GM19328 (cell line): Measurements from ENCODE around the gene SHISAL1.

Source experiments
- ATAC-seq: cut with Tn5 transposase; IDR thresholded peaks from one replicate; pipeline ENCODE4 v1.9.1; 2021; ENCODE audit warnings: mild to moderate bottlenecking, moderate library complexity; ENCODE audit not compliant: unreplicated experiment

SHISAL1 gene

DNA sequence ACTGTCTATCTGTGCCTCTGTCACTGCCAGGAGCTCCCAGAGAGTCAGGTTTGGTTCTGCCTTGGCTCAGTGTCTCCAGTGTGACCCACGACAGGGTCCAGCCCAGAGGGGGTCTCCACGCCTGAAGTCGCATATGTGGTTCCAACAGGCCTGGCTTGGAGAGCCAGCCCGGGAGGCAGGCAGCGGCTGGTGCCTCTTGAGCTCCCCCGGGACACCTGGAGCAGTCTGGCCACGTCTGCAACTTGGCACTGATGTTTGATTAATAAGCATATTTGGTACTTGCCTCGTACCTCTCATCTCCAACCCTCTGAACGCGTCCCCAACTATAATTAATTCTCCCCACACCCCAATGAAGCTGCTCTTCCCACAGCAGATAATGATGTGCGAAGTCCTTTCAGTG, 31.7 kb upstream of the SHISAL1 start:
- no peak for ATAC-seq

DNA sequence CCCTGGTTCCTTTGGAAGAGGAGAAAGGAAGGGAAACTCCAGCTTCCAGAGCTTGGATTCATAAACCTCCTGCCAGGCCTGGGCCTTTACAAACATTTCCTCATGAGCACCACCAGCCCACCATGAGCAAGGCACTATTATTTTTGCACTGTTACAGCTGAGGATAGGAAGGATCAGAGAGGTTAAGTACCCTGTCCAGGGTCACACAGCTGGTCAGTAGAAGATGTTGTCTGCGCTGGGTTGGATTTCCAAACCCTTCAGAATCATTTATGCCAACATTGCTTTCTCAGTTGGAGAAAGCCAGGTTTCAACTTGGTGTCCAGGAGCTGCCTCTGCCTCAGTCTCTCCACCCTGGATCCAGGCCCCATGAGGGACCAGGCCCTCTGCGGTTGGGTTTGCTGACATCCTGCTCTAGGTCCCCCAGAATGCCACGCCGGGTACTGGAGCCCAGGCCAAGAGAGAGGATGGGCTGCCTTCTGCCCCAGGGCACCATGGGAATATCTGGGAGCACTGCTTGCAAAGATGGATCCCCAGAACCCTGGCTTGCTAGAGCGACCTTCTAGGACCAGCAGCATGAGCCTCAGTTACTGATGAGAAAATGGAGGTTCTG, 29.7 kb upstream of the SHISAL1 start:
- no peak for ATAC-seq

- no peak for ATAC-seq
Observed at GRCh38 chr22:44341431-44342346, 28.9 kb upstream of the SHISAL1 start.

DNA sequence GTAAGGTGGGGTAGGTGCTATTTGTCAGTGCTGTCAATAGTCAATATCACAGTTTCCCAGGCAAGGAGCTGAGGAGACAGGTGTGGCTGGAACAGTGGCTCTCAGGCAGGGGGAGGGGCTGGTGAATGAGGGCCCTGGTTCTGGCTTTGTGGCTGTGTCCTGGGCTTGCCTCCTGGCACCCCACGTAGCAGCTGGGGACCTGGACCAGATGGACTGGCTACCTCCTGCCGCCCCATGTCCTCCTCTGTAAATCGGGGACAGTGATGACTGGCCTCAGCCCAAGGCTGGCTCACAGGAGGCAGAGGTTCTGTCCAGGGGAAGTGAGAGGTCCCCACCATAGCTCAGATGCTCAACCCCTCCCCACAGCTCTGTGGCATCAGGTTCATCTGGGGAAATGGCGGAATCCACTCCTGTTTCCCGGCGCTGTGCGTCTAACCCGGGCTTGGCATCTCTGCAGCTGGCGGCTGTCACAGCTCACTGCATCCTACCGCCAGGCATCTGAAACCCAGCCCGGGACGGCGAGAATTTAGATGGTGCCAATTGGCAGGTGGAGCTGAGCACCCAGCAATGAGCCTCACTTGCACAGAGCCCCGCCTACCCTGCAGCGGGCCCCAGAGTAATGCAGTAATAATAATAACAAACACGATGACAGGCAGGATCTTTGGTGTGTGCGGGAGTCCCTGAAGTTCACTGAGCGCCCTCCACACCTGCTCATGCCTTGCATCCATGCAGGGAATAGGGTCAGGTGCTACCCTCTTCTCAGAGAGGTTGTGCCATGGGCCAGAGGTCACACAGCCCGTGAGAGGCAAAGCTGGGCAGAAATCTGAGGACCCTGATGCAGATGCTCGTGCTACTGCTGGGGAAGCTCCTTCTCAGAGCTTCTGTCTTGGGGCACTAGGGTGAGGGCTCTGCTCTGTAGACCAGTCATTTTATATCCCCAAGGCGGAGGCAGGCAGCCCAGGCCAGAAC, 27.8 kb upstream of the SHISAL1 start:
- ATAC-seq: no peak

DNA sequence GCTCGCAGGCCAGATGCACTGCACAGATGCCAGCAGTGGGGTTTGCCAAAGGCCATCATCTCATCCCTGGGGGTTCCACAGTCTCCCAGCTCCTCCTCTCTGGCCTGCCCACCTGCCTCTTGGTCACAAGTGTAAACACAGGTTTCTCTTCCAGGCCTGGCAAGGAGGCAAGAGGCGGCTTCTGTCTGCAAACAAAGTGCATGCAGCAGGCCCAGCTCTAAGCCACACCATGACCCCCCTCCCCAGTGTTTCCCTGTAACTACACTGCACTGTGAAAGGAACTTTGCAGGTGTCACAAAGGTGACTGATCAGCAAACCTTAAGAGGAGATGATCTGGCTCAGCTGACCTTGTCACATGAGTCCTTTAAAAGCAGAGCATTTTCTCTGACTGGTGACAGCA, 26.2 kb upstream of the SHISAL1 start:
- ATAC-seq: no peak

GRCh38 chr22:44338177-44338810, 25.5 kb upstream of the SHISAL1 start:
- no peak for ATAC-seq

DNA sequence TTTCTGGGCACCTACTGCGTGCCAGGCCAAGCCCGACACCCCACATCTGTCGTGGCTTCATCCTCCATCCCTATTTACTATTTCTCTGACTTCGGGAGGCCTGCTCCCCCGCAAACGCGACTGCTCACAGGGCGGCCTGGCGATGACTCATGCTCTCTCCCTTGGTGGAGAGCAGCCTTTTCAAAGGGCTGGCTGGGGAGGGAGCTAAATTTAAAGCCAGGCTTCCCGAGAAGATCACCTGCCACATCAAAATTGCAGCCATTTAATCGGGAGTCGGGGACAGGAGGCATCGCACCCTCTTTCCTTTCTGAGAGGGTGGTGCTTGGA, 24.9 kb upstream of the SHISAL1 start:
- ATAC-seq: no peak

DNA sequence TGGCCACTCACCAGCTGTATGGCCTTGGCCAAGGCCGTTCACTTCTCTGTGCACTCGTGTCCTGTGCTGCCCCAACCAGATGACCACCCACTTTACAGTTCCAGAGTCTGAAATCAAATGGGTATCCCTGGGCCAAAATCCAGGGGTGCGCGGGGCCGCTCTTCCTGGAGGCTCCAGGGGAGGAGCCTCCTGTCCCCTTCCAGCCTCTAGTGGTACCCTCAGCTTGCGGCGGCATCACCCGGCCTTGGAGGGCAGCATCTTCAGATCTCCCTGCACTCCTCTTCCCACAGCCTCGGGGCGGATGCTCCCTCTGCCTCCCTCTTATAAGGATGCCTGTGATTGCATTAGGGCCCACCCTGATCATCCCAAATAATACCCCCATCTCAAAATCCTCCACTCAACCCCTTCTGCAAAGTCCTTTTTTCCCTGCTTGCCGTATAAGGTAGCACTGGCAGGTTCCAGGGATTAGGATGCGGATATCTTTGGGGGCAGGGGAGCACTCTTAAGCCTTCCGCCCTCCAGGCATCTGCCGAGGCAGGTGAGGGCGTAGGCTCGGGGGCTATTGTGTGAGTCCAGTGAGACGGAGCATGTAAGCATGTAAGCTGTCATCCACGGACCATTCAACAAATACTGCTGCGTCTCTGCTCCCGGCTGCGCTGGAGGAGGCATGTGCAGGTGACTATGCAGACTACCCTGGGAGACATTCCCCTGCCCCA, 24.4 kb upstream of the SHISAL1 start:
- ATAC-seq: no peak

- no peak for ATAC-seq
Observed at GRCh38 chr22:44335903-44336803, 23.4 kb upstream of the SHISAL1 start.

DNA sequence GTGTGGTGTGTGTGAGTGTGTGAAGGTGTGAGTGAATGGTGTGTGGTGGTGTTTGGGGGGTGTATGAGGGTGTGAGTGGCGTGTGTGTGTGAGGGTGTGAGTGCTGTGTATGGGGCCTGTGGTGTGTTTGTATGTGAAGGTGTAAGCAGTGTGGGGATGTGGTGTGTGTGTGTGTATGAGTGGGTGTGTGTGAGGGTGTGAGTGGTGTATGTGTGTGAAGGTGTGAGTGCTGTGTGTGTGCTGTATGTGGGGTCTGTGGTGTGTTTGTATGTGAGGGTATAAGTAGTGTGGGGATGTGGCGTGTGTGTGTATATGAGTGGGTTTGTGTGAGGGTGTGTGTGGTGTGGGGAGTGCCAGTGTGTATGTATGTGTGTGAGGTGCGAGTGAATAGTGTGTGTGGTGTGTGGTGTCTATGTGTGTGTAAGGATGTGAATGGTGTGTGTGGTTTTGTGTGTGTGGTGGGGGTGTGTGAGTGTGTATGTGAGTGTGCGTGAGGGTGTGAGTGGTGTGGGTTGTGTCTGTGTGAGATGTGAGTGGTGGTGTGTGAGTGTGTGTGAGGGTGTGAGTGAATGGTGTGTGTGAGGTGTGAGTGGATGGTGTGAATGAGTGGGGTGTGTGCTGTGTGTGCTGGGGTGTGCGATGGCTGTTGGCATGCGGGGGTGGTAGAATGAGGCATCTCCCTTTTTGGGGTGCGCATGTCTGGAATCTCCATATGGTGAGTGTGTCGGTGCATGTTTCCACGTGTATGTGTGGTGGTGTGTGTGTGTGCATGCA, 22.5 kb upstream of the SHISAL1 start:
- ATAC-seq: no peak

- no peak for ATAC-seq
Observed at GRCh38 chr22:44333847-44334635, 21.3 kb upstream of the SHISAL1 start.

- ATAC-seq: no peak
Observed at GRCh38 chr22:44332946-44333345, 20.2 kb upstream of the SHISAL1 start.

GRCh38 chr22:44331881-44332714, 19.3 kb upstream of the SHISAL1 start:
- ATAC-seq: no peak

DNA sequence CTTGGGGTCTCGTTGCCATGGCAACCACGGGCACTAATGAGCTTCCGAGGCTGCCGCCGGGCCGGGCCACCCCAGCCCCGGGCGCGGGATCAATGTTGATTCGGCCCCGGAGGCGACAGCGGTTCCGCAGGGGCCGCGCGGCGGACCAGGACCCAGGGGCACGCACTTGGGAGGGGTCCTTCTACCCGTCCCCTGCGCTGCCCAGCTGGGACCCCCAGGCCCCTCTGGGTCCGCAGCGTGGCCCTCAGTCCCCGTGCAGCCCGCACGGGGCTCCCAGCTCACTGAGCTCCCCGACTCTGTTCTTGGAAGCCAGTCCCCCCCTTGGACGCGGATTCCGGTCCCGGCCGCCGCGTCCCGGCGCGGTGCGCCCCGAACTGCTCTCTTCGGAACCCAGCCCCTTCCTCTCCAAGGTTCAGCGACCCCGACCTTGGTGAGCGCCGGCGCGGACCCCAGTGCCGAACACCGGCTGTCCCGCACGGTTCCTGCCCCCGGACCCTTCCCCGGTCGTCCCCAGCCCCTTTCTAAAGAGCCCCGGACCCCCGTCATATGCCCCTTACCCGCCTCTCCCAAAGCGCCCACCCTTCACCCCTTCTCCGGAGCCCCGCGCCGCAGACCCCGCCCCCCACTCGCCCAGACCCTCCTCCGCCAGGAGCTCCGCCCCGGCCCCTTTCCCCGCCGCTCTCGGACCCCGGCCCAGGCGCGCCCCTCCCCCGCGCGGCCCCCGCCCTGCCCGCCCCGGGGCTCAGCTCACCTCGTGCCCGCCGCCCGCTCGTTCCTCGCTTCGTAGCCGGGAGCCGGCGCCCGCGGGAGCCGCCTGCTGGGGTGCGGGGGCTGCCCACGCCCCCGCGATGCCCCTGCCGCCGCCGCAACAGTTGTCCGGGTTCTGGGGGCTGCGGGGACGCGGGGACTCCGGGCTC, 18.3 kb upstream of the SHISAL1 start:
- ATAC-seq: no peak

DNA sequence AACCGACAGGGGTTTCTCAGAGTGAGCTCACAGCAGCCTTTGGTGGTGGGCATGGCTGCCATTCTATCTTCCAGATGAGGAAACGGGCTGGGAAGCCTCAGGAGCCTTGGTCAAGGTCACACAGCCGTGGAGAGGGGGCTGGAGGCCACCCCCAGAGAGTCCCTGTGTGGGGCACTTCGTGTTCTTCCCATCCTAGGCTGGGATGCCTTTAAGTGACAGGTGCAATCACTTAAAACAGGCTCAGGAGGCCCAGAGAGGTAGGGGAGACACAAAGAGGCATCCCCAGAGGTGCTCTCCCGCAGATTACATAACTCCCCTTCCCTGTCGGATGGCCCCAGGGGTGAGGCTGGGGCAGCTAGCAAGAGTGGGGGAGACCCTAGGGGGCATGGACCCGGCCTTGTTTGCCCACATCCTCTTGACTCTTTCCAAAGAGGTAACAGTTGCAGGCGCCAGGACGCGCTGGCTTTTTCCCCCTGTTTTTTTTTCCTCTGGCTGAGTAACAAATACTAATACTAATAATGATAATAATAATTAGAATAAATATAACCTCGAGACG, 17.5 kb upstream of the SHISAL1 start:
- no peak for ATAC-seq
